LNCAP (cell line): Measurements from ENCODE around the gene DNAJC7.

ENCODE experiments used
- CTCF ChIP-seq: fragments of 450-650 bp; IDR thresholded peaks from 2 replicates; pipeline ENCODE4 v1.5.1; 2017; ENCODE audit warnings: mild to moderate bottlenecking

DNAJC7 gene

GRCh38 chr17:41944943-41945342 lies 72.3 kb downstream of the DNAJC7 start:
- no peak for TF ChIP-seq CTCF

GRCh38 chr17:41943492-41943891 lies 73.7 kb downstream of the DNAJC7 start:
- no peak for TF ChIP-seq CTCF

- no peak for TF ChIP-seq CTCF
Measured at GRCh38 chr17:41942626-41943373, 74.4 kb downstream of the DNAJC7 start.

- TF ChIP-seq CTCF = no peak
Measured at GRCh38 chr17:41941168-41941567, 76.1 kb downstream of the DNAJC7 start.

GRCh38 chr17:41939693-41940090 lies 77.5 kb downstream of the DNAJC7 start:
- TF ChIP-seq CTCF = no peak

GRCh38 chr17:41939044-41939692 lies 78.1 kb downstream of the DNAJC7 start:
- TF ChIP-seq CTCF = no peak

- no peak for TF ChIP-seq CTCF
Measured at GRCh38 chr17:41937970-41938954, 79.0 kb downstream of the DNAJC7 start.
